Measurements from ENCODE around the gene TRUB1.

- no peak for TF ChIP-seq EZH2 (IDR thresholded peaks at IDR 0.05; ENCODE audit: borderline replicate concordance, low read length)
- no peak for TF ChIP-seq CTCF (conservative IDR thresholded peaks at IDR 0.05 in 1 of 2, IDR thresholded peaks at IDR 0.05 in 1 of 2; ENCODE audit: extremely low read depth in 1 of 2, insufficient read depth in 1 of 2, low read depth in 1 of 2, low read length in 2 of 2)
These were observed 35.3 kb downstream of the TRUB1 start for GRCh38 chr10:114973306-114973705.
